GM10847 (cell line): ENCODE measurements around the gene GLRX5.

ENCODE experiments used
- POLR2A ChIP-seq: IDR thresholded peaks from 2 replicates; pipeline ENCODE4 v1.6.1; 2011; ENCODE audit not compliant: insufficient read length; ENCODE audit errors: extremely low read depth

GLRX5 gene

GRCh38 chr14:95553141-95553540 is 18.3 kb downstream of the GLRX5 start:
- TF ChIP-seq POLR2A: no peak

- no peak for TF ChIP-seq POLR2A
Measured at GRCh38 chr14:95555053-95555452, 20.2 kb downstream of the GLRX5 start.

GRCh38 chr14:95557291-95557690 is 22.4 kb downstream of the GLRX5 start:
- TF ChIP-seq POLR2A: no peak

- no peak for TF ChIP-seq POLR2A
Measured at GRCh38 chr14:95557832-95558231, 23.0 kb downstream of the GLRX5 start.

- no peak for TF ChIP-seq POLR2A
Measured at GRCh38 chr14:95559203-95559602, 24.4 kb downstream of the GLRX5 start.

GRCh38 chr14:95561001-95561412 is 26.2 kb downstream of the GLRX5 start:
- no peak for TF ChIP-seq POLR2A

- no peak for TF ChIP-seq POLR2A
Measured at GRCh38 chr14:95562892-95563685, 28.2 kb downstream of the GLRX5 start.

- no peak for TF ChIP-seq POLR2A
Measured at GRCh38 chr14:95564060-95564459, 29.2 kb downstream of the GLRX5 start.

GRCh38 chr14:95569440-95569839 is 34.6 kb downstream of the GLRX5 start:
- no peak for TF ChIP-seq POLR2A

GRCh38 chr14:95573313-95573712 is 38.5 kb downstream of the GLRX5 start:
- TF ChIP-seq POLR2A: no peak

GRCh38 chr14:95575840-95576473 is 41.1 kb downstream of the GLRX5 start:
- no peak for TF ChIP-seq POLR2A

- TF ChIP-seq POLR2A: no peak
Measured at GRCh38 chr14:95577067-95577800, 42.4 kb downstream of the GLRX5 start.

GRCh38 chr14:95577870-95578269 is 43.0 kb downstream of the GLRX5 start:
- no peak for TF ChIP-seq POLR2A

- no peak for TF ChIP-seq POLR2A
Measured at GRCh38 chr14:95585953-95586620, 51.2 kb downstream of the GLRX5 start.
